Body of pancreas (tissue), 4 donors: ENCODE measurements around the gene ZNF792. TPM values are rescaled to one million over a fixed set of nuclear protein-coding genes. Genes with fewer than 3 reads are reported as not detected.

Source experiments
- ATAC-seq: fragments of 150-250 bp; one replicate; pipeline ENCODE4 v1.9.1; 2016
- DNase-seq, 4 donors: peaks; one replicate each; pipeline ENCODE4 v3.0.0-alpha.2; 2019
- H3K27ac ChIP-seq, 4 donors: fragments of 200-600 bp; sonication (generic); 1 replicate in 3 of 4; 2 replicates in 1 of 4; pipeline versions ENCODE4 v1.5.1 to v1.6.1; 2016 to 2019; ENCODE audit warnings: mild to moderate bottlenecking in 1 of 4, mixed read lengths in 1 of 4, moderate library complexity in 1 of 4
- H3K27me3 ChIP-seq, 2 donors: fragments of 200-600 bp; sonication (generic); one replicate each; pipeline ENCODE4 v1.6.0; 2016; ENCODE audit warnings: mild to moderate bottlenecking in 1 of 2
- H3K36me3 ChIP-seq, 2 donors: fragments of 200-600 bp; sonication (generic); replicated peaks in 1 of 2; 2 replicates each; pipeline ENCODE4 v1.5.1; 2016; ENCODE audit warnings: low read depth in 2 of 2; ENCODE audit not compliant: insufficient read depth in 1 of 2
- H3K4me1 ChIP-seq: fragments of 200-600 bp; sonication (generic); one replicate; pipeline ENCODE4 v1.6.0; 2016
- H3K4me3 ChIP-seq, 2 donors: fragments of 200-600 bp; sonication (generic); 1 replicate in 1 of 2; 2 replicates in 1 of 2; pipeline ENCODE4 v1.5.1; 2016 to 2019
- H3K9me3 ChIP-seq, 3 donors: fragments of 200-600 bp; sonication (generic); 1 replicate in 2 of 3; 2 replicates in 1 of 3; pipeline ENCODE4 v1.5.1; 2016
- CTCF ChIP-seq, 7 experiments: fragments of 450-650 bp in 4 of 7; fragments of 200-600 bp in 3 of 7; sonication (generic) in 3 of 7; IDR thresholded peaks; one replicate each; pipeline ENCODE4 v1.5.1; 2016 to 2019; ENCODE audit warnings: antibody characterized with exemption in 7 of 7
- POLR2A ChIP-seq, 3 donors: fragments of 450-650 bp; IDR thresholded peaks; one replicate each; pipeline ENCODE4 v1.6.1; 2016; ENCODE audit warnings: antibody characterized with exemption in 3 of 3, mild to moderate bottlenecking in 2 of 3
- WGBS, 2 donors: methylation state at CpG; one replicate each; pipeline ENCODE4 v1.1.5; 2017; 5-methylcytosine and 5-hydroxymethylcytosine counted together
- intact Hi-C: fragments of 100-400 bp; cut with DNase I; formaldehyde crosslinking; loops from one replicate; pipeline ENCODE4 v1.15.1; 2023
- total RNA-seq, 2 donors: library from RNA; depleted of rRNA; stranded (reverse); fragments of >200 nt; gene quantifications; one replicate each; pipeline ENCODE4 v1.1.0, GENCODE V29; 2016

ZNF792 gene
- total RNA-seq, 2 donors from 2014 or later: 4.0 to 7.0 TPM

GRCh38 chr19:34984287-34984686 lies 20.3 kb upstream of the ZNF792 start:
- TF ChIP-seq POLR2A (IDR thresholded peaks at IDR 0.05): no peak
- TF ChIP-seq CTCF (IDR thresholded peaks at IDR 0.05): no peak
- intact Hi-C loops: no loop called here
- Histone ChIP-seq H3K9me3 (no peaks in the 10 kb centered on the region), H3K36me3 (no peaks in the 10 kb centered on the region), H3K27ac (no peak overlapping the region), H3K27me3 (no peaks in the 10 kb centered on the region), H3K4me3 (no peak overlapping the region), H3K4me1 (peaks cover 12% of the 10 kb centered on the region)
- WGBS, 2 donors: 89 to 96% methylated on average over 3 of the region's 3 CpGs
- ATAC-seq (no peak), DNase-seq (no peak)

DNA sequence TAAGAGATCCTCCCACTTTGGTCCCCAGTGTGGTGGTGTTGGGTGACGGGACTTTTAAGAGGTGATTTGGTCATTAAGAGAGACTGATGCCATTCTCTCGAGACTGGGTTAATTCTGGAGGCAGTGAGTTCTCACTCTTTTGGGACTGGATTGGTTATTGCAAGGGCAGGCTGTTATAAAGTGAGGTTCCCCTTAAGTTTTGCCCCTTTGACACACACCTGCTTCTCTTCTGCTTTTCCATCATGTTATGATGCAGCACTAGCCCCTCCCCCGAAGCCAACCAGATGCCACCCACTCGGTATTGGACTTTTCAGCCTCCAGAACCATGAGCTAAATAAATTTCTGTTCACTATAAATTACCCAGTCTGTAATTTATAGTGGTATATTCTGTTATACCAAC lies 19.8 kb upstream of the ZNF792 start:
- Histone ChIP-seq H3K4me1 (peaks cover 12% of the 10 kb centered on the region), H3K9me3 (no peaks in the 10 kb centered on the region), H3K27me3 (no peaks in the 10 kb centered on the region), H3K36me3 (no peaks in the 10 kb centered on the region), H3K27ac (no peak overlapping the region), H3K4me3 (no peak overlapping the region)
- intact Hi-C loops: no loop called here
- TF ChIP-seq POLR2A (IDR thresholded peaks at IDR 0.05): no peak
- no peak for TF ChIP-seq CTCF (IDR thresholded peaks at IDR 0.05)
- no peak for ATAC-seq
- DNase-seq: no peak
- 86 to 89% methylated on average over 4 of the region's 4 CpGs for WGBS, 2 donors

DNA sequence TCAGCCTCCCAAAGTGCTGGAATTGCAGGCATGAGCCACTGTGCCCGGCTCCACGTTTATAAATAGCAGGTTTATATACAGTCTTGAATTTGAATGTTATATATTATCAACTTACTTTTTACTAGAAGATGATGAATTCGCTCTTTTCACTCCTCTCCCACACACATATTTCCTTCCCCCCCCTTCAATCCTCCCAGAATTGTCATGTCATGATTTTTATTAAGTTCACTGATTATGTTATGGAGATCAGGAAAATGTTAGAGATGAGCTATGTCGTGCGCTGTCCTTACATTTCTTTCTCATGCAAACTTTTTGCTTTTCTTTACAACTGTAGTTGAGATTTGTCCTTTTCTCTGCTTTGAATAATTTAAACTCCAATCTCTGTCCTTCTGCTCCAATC lies 18.2 kb upstream of the ZNF792 start:
- Histone ChIP-seq H3K4me3 (no peak overlapping the region), H3K4me1 (no peaks in the 10 kb centered on the region), H3K27ac (no peak overlapping the region), H3K36me3 (no peaks in the 10 kb centered on the region), H3K9me3 (no peaks in the 10 kb centered on the region), H3K27me3 (no peaks in the 10 kb centered on the region)
- DNase-seq: no peak
- intact Hi-C loops: no loop called here
- TF ChIP-seq POLR2A (IDR thresholded peaks at IDR 0.05) (no peak), CTCF (IDR thresholded peaks at IDR 0.05) (no peak)
- ATAC-seq: no peak
- WGBS, 2 donors: 80 to 81% methylated on average over 5 of the region's 5 CpGs

- no peaks in the 10 kb centered on the region for H3K27me3 ChIP-seq
- H3K36me3 ChIP-seq: no peaks in the 10 kb centered on the region
- 81 to 83% methylated on average over 12 of the region's 12 CpGs for WGBS, 2 donors
- no peak overlapping the region for H3K4me3 ChIP-seq
- intact Hi-C loops: no loop called here
- TF ChIP-seq POLR2A (IDR thresholded peaks at IDR 0.05) (no peak), CTCF (IDR thresholded peaks at IDR 0.05) (no peak)
- no peaks in the 10 kb centered on the region for H3K4me1 ChIP-seq
- no peak for ATAC-seq
- no peak overlapping the region for H3K27ac ChIP-seq
- H3K9me3 ChIP-seq: no peaks in the 10 kb centered on the region
- no peak for DNase-seq
Observed at GRCh38 chr19:34979819-34980640, 16.0 kb upstream of the ZNF792 start.

DNA sequence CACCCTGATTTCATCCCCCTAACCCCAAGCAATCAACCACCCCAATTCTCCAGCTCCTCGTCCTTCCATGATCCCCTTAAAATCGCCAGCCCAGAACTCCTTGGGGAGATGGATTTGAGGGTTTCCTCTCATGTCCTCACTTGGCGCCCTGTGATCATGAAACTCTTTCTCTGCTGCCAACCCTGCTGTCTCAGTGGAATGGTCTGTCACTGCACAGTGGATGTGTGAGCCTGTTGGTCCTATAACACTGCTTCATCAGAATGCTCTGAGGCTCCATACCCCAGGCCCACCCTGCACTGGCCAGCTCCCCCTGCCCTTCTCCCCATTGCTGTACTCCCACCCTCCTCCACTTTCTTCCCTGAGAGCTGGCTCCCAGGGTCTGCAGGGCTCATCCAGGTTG lies 12.6 kb upstream of the ZNF792 start:
- WGBS, 2 donors: 81 to 87% methylated on average over 3 of the region's 3 CpGs
- H3K27me3 ChIP-seq: no peaks in the 10 kb centered on the region
- no peak for DNase-seq

More for the DNA sequence above, 12.6 kb upstream of the ZNF792 start:
- no peak for ATAC-seq
- Histone ChIP-seq H3K4me1 (no peaks in the 10 kb centered on the region), H3K27ac (no peak overlapping the region), H3K9me3 (no peaks in the 10 kb centered on the region), H3K36me3 (no peaks in the 10 kb centered on the region), H3K4me3 (no peak overlapping the region)
- no peak for TF ChIP-seq CTCF (IDR thresholded peaks at IDR 0.05)
- no peak for TF ChIP-seq POLR2A (IDR thresholded peaks at IDR 0.05)
- intact Hi-C loops: no loop called here
